BJ (cell line): ENCODE results near the gene KEL. TPM values are rescaled to one million over a fixed set of nuclear protein-coding genes. Genes with fewer than 3 reads are reported as not detected.

Experiments
- CTCF ChIA-PET: fragments of 350-600 bp; formaldehyde crosslinking; extraction: SDS; loops from one replicate; lab custom pipeline; 2021; ENCODE audit warnings: antibody characterized with exemption, inconsistent platforms; lab: Yijun Ruan, JAX
- POLR2A ChIA-PET: fragments of 300-600 bp; sonication (Branson Sonifier 250); formaldehyde crosslinking; extraction: SDS; loops from one replicate; lab custom pipeline; 2021; ENCODE audit warnings: antibody characterized with exemption; lab: Charles Lee
- DNase-seq: peaks from one replicate; pipeline ENCODE4 v3.0.0-alpha.2; 2011; ENCODE audit warnings: low read depth
- H3K27me3 ChIP-seq: 2 replicates; pipeline ENCODE4 v1.6.0; 2011; ENCODE audit warnings: low read length; ENCODE audit not compliant: control insufficient read depth, insufficient read depth
- H3K36me3 ChIP-seq: 2 replicates; pipeline ENCODE4 v1.5.1; 2011; ENCODE audit warnings: low read length; ENCODE audit not compliant: control insufficient read depth, insufficient read depth
- H3K4me3 ChIP-seq: 2 replicates; pipeline ENCODE4 v1.5.1; 2011; ENCODE audit warnings: low read depth, mild to moderate bottlenecking, control low read depth, low read length
- CTCF ChIP-seq: IDR thresholded peaks from 2 replicates; pipeline ENCODE4 v1.5.1; 2011; ENCODE audit warnings: low read depth, mild to moderate bottlenecking, control low read depth, inconsistent platforms, low read length, moderate library complexity; ENCODE audit not compliant: insufficient read depth
- polyA plus RNA-seq: library from polyadenylated mRNA; depleted of rRNA; stranded (reverse); fragments of >200 nt; gene quantifications from 2 replicates; pipeline ENCODE4 v1.2.3, GENCODE V29; 2011

Gene KEL
- polyA plus RNA-seq, 1 experiment = 0.31 TPM

- ChIA-PET POLR2A (no interaction called here), CTCF (no interaction called here)
- Histone ChIP-seq H3K27me3 (no peaks in the 10 kb centered on the region), H3K36me3 (no peaks in the 10 kb centered on the region), H3K4me3 (no peak overlapping the region)
- no peak for TF ChIP-seq CTCF
- DNase-seq = no peak
Observed at GRCh38 chr7:142961595-142961972, 579 bp downstream of the KEL start.

DNA sequence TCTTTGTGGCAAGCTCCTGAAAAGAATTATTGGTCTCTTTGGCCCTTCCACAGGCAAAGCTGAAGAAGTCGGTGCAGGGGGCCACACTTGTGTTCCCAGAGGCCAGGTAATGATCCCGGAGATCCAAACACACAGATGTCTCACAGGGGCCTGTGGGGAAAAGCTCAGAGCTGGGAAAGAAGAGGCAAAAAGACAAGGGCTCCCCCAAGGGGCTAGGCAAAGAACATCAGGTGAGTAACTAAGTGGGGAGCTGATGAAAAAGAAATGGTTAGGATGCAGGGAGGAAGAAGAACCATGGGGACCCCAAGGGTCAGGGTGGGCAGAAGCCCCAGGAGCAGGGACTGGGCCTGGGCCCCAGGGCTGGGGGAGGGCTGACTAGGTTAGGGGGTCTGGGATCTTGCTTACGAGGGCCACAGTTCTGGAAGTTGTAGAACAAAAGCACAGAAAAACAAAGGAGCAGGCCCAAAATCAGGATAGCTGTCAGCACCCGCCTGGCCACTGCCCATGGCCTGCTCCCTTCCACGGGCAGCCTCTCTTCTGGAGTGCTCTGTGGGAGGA, 1.1 kb downstream of the KEL start:
- Histone ChIP-seq H3K36me3 (no peaks in the 10 kb centered on the region), H3K27me3 (no peaks in the 10 kb centered on the region), H3K4me3 (no peak overlapping the region)
- TF ChIP-seq CTCF = no peak
- CTCF ChIA-PET = no interaction called here
- POLR2A ChIA-PET = interaction anchor here (0.6 kb wide), 1 partner anchor 354 kb away, joined by 3 read pairs; no protein-coding TSS in a partner anchor
- DNase-seq = no peak

- no peak overlapping the region for H3K4me3 ChIP-seq
- no peaks in the 10 kb centered on the region for H3K36me3 ChIP-seq
- TF ChIP-seq CTCF = no peak
- POLR2A ChIA-PET = no interaction called here
- CTCF ChIA-PET = no interaction called here
- no peaks in the 10 kb centered on the region for H3K27me3 ChIP-seq
- no peak for DNase-seq
Observed at GRCh38 chr7:142959202-142959601, 3.0 kb downstream of the KEL start.

- Histone ChIP-seq H3K4me3 (no peak overlapping the region), H3K27me3 (no peaks in the 10 kb centered on the region), H3K36me3 (no peaks in the 10 kb centered on the region)
- POLR2A ChIA-PET = no interaction called here
- TF ChIP-seq CTCF = no peak
- no peak for DNase-seq
- CTCF ChIA-PET = no interaction called here
Observed at GRCh38 chr7:142957723-142958122, 4.4 kb downstream of the KEL start.

DNA sequence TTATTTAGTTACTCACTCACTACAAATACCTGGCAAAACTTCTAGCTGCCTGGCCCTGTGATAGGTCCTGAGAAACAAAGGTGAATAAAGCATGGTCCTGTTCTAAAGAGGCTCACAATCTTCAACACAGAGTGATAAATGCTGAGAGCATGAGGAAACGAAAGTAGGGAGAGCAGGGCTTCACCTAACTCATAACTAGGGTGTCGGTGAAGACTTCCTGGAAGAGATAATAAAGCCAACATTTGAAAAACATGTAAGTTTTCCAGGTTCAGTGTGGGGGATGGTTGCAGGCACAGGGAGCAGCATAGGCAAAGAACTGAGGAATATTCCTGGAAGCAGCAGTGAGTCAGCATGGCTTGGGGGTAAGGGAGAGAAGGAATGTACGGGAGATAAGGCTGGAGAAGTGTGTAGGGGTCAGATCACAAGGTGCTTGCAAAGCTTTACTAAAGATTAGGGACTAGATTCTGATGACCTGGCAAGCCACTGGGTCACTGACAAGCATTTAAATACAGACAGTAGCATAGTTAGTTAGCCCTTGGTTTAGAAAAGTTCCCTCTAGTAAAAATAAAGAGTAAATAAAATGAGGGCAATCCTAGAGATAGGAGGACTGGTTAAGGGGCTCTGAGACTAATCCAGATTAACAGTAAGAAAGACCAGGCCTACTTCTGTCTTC, 5.1 kb downstream of the KEL start:
- H3K4me3 ChIP-seq = no peak overlapping the region
- TF ChIP-seq CTCF = no peak
- no peaks in the 10 kb centered on the region for H3K27me3 ChIP-seq
- no peak for DNase-seq
- ChIA-PET POLR2A (no interaction called here), CTCF (interaction anchor here (1.0 kb wide), 1 partner anchor 13 kb away, joined by 3 read pairs; no protein-coding TSS in a partner anchor)
- H3K36me3 ChIP-seq = no peaks in the 10 kb centered on the region
